HepG2 (cell line): ENCODE data around the gene GGNBP2. TPM values are rescaled to one million over a fixed set of nuclear protein-coding genes. Genes with fewer than 3 reads are reported as not detected.

Experiments
- ARID2 ChIP-seq: sonication (generic); formaldehyde crosslinking; IDR thresholded peaks from 2 replicates; pipeline ENCODE4 v1.8.1; 2022; ENCODE audit warnings: mild to moderate bottlenecking, missing genetic modification reagents, borderline replicate concordance
- RFX5 ChIP-seq: IDR thresholded peaks from 2 replicates; pipeline ENCODE4 v1.6.1; 2011; ENCODE audit warnings: low read depth, low read length, improper control_type of control experiment
- SKI ChIP-seq: fragments of 450-650 bp; IDR thresholded peaks from one replicate; pipeline ENCODE4 v1.6.1; 2018; ENCODE audit warnings: mild to moderate bottlenecking; ENCODE audit not compliant: partially characterized antibody
- SMARCC2 ChIP-seq: fragments of 450-650 bp; IDR thresholded peaks from 2 replicates; pipeline ENCODE4 v1.6.1; 2017; ENCODE audit warnings: antibody characterized with exemption, mild to moderate bottlenecking
- TAF1 ChIP-seq: sonication (generic); formaldehyde crosslinking; IDR thresholded peaks from 2 replicates; pipeline ENCODE4 v1.4.0; 2020; ENCODE audit warnings: missing genetic modification reagents
- ZMYM4 ChIP-seq: sonication (generic); formaldehyde crosslinking; IDR thresholded peaks from 2 replicates; pipeline ENCODE4 v1.8.1; 2023; ENCODE audit warnings: mild to moderate bottlenecking, missing genetic modification reagents
- ZNF564 ChIP-seq: sonication (generic); formaldehyde crosslinking; IDR thresholded peaks from 2 replicates; pipeline ENCODE4 v1.8.1; 2023; ENCODE audit warnings: mild to moderate bottlenecking, missing genetic modification reagents
- ZSCAN22 ChIP-seq: sonication (generic); formaldehyde crosslinking; IDR thresholded peaks from 2 replicates; pipeline ENCODE4 v1.4.0; 2020; ENCODE audit warnings: mild to moderate bottlenecking, missing genetic modification reagents
- polyA plus RNA-seq, 8 experiments: library from polyadenylated mRNA; depleted of rRNA in 3 of 8; stranded (reverse) in 7 of 8; unstranded in 1 of 8; fragments of >200 nt; fragmentation: Illumina TruSeq in 4 of 8; extraction: Trizol in 4 of 8; gene quantifications; 2 replicates each; pipeline versions ENCODE4 v1.2.1 to v1.2.3, GENCODE V29; 2011 to 2016; ENCODE audit warnings: low read depth in 4 of 8, missing spikeins in 1 of 8, mixed read lengths in 1 of 8; ENCODE audit not compliant: insufficient read depth in 1 of 8
- total RNA-seq, 5 experiments: library from RNA; depleted of rRNA; stranded (reverse); fragments of >200 nt; fragmentation: Illumina TruSeq; extraction: Trizol; gene quantifications; 2 replicates each; pipeline ENCODE4 v1.2.3, GENCODE V29; 2016; ENCODE audit warnings: low read depth in 1 of 5
- TF ChIP-seq, protein P1 (sequence below): IDR thresholded peaks from 2 replicates; pipeline ENCODE4 v1.6.1; 2018; ENCODE audit warnings: missing genetic modification reagents
- TF ChIP-seq, protein P2 (sequence below): IDR thresholded peaks from 2 replicates; pipeline ENCODE4 v1.6.1; 2016; ENCODE audit warnings: mild to moderate bottlenecking
- TF ChIP-seq, protein P3 (sequence below): sonication (generic); formaldehyde crosslinking; IDR thresholded peaks from 2 replicates; pipeline ENCODE4 v1.9.0; 2021; ENCODE audit warnings: missing genetic modification reagents, borderline replicate concordance
- TF ChIP-seq, protein P4 (sequence below): sonication (generic); formaldehyde crosslinking; IDR thresholded peaks from 2 replicates; pipeline ENCODE4 v1.4.0; 2020; ENCODE audit warnings: missing genetic modification reagents, borderline replicate concordance
- TF ChIP-seq, protein P5 (sequence below): sonication (generic); formaldehyde crosslinking; IDR thresholded peaks from 2 replicates; pipeline ENCODE4 v1.8.0; 2022; ENCODE audit warnings: mild to moderate bottlenecking, missing genetic modification reagents; ENCODE audit not compliant: insufficient replicate concordance

The GGNBP2 gene
- total and polyA plus RNA-seq, 2 of the 13 experiments (the other 11 are each of a cell fraction or from before 2014, with no cell fraction given), result 53.3 to 84.2 TPM

DNA sequence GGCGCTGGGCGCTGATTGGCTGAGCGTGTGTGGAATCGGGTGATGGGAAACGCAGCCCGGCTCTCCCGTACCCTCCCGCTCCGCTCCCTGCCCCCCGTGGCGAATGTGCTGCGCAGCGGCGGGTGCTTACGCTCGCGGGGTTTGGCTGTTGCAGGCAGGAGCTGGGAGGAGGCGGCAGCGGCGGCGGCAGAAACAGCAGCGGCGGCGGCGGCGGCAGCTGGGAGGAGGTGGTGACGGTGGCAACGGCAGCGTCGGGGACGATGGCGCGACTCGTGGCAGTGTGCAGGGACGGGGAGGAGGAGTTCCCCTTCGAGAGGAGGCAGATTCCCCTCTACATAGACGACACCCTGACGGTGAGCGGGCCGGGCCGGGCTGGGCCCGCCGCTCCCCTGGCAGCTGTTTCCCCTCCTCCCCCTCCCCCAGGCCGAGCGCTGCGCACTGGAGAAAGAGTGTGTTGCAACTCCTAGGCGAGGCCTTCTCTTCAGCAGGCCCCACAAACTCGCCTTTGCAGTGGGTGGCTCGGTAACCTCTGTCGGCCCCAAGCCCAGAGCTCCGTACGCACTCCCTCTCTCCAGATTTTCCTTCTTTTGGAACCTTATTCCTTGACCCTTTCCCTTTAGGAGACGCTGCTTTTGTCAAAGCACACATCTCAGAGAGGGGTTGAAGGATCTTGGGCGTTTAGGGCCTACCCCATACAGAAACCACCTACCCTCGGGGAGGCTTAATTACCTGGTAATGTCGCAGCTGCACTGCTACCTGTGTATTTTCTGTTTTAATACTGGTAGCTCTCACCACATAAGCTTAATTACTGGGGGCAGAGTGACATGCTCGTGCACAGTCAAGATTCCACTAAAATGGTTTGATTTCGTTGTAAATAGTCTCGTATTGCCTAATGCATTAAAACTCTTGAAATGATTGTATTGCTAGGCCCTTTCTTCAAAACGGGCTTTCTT is 1.0 kb downstream of the GGNBP2 start (continued):
- 0 out of 2 replicates have a peak, but pooled peaks have one; percentile 25 for TF ChIP-seq ZMYM4 (CRISPR knock-in tag)
- peak; percentile 65 for TF ChIP-seq SKI
- no peak for TF ChIP-seq SMARCC2
- no peak; the same call in 1 of the 2 replicates for TF ChIP-seq RFX5
- TF ChIP-seq TAF1 (CRISPR knock-in tag), result peak; percentile 82
- TF ChIP-seq ZSCAN22, result no peak; the same call in 1 of the 2 replicates
- TF ChIP-seq, protein P1, sequence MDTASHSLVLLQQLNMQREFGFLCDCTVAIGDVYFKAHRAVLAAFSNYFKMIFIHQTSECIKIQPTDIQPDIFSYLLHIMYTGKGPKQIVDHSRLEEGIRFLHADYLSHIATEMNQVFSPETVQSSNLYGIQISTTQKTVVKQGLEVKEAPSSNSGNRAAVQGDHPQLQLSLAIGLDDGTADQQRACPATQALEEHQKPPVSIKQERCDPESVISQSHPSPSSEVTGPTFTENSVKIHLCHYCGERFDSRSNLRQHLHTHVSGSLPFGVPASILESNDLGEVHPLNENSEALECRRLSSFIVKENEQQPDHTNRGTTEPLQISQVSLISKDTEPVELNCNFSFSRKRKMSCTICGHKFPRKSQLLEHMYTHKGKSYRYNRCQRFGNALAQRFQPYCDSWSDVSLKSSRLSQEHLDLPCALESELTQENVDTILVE (CRISPR knock-in tag), result peak; percentile 97
- TF ChIP-seq, protein P2, sequence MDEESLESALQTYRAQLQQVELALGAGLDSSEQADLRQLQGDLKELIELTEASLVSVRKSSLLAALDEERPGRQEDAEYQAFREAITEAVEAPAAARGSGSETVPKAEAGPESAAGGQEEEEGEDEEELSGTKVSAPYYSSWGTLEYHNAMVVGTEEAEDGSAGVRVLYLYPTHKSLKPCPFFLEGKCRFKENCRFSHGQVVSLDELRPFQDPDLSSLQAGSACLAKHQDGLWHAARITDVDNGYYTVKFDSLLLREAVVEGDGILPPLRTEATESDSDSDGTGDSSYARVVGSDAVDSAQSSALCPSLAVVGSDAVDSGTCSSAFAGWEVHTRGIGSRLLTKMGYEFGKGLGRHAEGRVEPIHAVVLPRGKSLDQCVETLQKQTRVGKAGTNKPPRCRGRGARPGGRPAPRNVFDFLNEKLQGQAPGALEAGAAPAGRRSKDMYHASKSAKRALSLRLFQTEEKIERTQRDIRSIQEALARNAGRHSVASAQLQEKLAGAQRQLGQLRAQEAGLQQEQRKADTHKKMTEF (CRISPR knock-in tag), result peak; percentile 77; the same call in 1 of the 2 replicates
- TF ChIP-seq ARID2, result no peak
- TF ChIP-seq, protein P3, sequence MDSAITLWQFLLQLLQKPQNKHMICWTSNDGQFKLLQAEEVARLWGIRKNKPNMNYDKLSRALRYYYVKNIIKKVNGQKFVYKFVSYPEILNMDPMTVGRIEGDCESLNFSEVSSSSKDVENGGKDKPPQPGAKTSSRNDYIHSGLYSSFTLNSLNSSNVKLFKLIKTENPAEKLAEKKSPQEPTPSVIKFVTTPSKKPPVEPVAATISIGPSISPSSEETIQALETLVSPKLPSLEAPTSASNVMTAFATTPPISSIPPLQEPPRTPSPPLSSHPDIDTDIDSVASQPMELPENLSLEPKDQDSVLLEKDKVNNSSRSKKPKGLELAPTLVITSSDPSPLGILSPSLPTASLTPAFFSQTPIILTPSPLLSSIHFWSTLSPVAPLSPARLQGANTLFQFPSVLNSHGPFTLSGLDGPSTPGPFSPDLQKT (CRISPR knock-in tag), result no peak
- TF ChIP-seq, protein P4, sequence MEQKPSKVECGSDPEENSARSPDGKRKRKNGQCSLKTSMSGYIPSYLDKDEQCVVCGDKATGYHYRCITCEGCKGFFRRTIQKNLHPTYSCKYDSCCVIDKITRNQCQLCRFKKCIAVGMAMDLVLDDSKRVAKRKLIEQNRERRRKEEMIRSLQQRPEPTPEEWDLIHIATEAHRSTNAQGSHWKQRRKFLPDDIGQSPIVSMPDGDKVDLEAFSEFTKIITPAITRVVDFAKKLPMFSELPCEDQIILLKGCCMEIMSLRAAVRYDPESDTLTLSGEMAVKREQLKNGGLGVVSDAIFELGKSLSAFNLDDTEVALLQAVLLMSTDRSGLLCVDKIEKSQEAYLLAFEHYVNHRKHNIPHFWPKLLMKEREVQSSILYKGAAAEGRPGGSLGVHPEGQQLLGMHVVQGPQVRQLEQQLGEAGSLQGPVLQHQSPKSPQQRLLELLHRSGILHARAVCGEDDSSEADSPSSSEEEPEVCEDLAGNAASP (CRISPR knock-in tag), result 0 out of 2 replicates have a peak, but pooled peaks have one; percentile 10
- TF ChIP-seq, protein P5, sequence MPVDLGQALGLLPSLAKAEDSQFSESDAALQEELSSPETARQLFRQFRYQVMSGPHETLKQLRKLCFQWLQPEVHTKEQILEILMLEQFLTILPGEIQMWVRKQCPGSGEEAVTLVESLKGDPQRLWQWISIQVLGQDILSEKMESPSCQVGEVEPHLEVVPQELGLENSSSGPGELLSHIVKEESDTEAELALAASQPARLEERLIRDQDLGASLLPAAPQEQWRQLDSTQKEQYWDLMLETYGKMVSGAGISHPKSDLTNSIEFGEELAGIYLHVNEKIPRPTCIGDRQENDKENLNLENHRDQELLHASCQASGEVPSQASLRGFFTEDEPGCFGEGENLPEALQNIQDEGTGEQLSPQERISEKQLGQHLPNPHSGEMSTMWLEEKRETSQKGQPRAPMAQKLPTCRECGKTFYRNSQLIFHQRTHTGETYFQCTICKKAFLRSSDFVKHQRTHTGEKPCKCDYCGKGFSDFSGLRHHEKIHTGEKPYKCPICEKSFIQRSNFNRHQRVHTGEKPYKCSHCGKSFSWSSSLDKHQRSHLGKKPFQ (CRISPR knock-in tag), result peak; percentile 25
- peak; percentile 67; the same call in 1 of the 2 replicates for TF ChIP-seq ZNF564 (CRISPR knock-in tag)
